GM19193 (cell line): Measurements from ENCODE around the gene HELT.

Experiments
- POLR2A ChIP-seq: IDR thresholded peaks from 4 replicates; pipeline ENCODE4 v1.6.1; 2011; ENCODE audit not compliant: insufficient read depth, insufficient read length; ENCODE audit errors: extremely low read depth

Gene HELT

DNA sequence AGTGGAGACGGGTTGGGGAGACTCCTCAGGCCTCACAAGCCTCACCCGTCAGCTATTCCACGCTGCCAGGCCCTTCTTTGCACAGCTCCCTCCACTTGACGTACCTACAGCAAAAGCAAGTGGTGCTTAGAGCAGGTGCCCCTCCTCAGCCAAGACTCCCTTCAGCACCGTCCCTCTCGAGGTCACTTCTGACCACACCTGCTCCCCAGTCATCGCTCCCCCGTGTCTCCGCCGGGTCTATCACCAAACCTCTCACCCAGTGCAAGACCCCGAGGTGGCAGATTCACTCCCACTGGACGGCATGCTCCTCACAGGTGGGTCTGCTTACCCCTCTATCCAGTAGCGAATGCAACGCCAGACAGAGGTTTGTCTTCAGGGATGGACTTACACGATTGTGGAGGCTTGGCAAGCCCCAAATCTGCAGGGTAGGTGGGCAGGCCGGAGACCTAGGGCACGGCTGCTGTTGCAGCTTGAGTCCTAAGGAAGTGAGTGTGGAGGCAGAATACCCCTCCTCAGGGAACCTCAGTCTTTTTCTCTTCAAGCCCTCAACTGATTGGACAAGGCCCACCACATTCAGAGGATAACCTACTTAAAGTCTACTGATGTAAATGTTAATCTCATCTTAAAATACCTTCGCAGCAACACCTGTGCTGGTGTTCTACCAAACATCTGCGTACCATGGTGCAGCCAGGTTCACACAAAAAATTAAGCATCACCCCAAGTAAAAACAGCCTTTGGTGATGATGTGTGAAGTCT lies 14.5 kb upstream of the HELT start:
- TF ChIP-seq POLR2A: no peak

DNA sequence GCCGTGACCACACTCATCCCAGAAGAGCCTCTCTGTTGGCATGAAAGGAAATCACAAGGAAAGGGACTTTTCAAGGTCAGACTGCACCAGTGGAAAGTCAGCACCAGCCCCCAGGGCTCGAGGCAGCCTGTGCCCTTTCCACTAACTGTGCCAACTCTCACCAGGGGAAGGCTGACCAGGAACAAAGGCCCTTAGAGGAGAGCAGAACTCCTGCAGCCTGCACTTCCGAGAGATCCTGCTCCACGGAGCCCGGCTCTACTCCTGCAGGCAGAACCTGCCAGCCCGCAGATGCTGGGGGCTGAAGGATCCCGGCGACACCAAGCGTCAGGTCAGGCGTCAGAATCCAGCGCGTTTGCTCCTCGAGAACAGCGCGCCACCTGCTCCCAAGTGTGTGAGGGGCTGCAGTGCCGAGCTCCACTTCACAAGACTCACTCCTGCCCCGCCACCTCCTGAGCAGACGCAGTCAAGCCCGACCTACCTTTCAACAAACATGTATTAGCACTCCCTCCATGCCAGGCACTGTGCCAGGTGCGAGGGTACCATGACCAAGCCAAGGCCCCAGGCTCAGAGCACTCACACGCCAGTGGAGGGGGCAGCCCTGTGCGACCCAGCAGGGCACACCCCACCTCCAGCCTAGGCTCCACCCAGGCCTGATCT lies 13.6 kb upstream of the HELT start:
- no peak for TF ChIP-seq POLR2A

DNA sequence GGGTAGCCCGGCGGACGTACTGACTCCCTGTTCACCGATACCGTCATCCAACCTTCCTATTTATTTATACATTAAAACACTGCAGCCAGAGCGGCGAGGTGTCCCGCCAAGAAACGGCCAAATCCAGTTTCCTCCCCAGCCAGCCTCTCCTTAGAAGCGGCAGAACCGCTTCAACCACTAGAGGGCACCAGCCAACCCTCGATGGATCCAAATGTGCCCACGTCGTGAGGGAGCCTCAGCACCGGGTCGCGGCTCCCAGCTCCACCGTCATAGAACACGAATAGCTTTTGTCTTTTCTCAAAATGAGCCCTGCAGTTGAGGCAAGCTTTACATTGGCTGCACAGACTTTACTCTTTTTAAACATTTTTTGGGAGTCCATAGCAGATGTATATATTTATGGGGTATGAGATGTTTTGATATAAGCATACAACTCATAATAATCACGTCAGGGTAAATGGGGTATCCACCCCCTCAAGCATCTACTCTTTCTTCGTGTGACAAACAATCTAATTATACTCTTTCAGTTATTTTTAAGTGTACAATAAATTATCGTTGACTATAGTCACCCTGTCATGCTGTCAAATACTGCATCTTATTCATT lies 13.0 kb upstream of the HELT start:
- no peak for TF ChIP-seq POLR2A

DNA sequence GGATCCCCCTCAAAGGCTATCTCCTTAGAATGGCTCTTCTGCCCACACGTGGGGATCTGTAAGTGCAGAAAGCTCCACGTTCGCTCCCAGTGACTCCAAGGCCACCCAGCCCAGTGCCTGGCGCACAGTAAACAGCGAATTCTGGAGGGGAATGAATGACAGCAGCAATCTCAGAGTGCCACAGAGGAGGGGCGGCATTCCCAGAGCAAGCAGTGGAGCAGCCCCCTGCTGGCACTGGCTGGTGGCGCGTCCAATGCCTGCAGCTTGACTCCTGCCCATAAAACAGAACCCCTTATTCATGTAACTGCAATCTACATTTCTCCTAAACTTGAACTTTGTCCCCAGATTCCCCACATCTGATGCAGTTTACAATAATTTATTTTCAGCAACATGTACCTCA lies 6.9 kb upstream of the HELT start:
- no peak for TF ChIP-seq POLR2A

DNA sequence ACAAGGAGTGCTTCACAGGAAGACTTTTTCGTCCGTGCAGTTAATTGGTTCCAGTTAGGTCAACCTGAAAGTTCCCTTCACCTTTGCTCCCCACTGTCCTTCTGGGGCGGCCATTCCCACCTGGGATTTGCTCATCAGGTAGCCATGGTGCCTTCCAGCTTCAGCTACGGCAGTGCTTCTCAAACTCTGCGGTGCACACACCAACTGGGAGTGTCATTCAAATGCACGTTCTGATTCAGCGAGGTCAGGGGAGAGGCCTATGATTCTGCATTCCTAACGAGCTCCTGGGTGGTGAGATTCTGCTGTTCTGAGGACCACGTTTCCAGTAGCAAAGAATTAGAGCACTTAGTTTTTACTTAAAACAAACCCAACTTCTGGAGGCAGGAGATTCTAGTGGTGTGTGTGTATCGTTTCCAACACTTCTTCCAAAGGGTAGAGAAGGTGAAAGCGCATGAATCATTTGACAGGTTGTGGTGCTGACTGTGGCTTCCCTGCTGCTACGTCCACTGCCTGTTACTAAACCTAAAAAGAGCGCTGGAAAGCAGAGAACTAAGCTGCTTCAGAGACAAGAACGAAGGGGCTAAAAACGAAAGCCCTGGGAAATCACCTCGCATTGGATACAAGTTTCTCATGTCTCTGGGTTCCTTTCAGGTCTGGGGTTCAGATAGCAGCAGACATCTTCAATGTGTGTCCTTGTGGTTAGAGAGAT lies 4.7 kb upstream of the HELT start:
- TF ChIP-seq POLR2A: no peak

DNA sequence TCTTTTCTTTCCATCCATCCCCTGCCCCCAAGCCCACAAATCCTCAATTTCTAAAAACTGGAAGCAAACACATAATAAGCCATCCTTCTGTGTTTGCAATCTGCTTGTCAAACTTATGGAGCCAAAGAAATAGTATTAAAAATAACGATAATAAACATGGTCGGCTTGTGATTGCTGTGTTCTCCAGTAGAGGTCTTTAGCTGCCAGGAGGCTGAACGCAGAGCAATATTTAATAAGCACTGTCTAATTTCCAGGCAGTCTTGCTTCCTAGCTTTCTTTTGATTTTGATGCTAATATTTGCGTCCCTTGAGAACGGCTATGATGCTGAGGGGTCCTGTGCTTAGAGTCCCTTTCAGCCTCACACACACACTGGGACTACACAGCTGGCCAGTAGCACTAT lies 3.2 kb upstream of the HELT start:
- no peak for TF ChIP-seq POLR2A

DNA sequence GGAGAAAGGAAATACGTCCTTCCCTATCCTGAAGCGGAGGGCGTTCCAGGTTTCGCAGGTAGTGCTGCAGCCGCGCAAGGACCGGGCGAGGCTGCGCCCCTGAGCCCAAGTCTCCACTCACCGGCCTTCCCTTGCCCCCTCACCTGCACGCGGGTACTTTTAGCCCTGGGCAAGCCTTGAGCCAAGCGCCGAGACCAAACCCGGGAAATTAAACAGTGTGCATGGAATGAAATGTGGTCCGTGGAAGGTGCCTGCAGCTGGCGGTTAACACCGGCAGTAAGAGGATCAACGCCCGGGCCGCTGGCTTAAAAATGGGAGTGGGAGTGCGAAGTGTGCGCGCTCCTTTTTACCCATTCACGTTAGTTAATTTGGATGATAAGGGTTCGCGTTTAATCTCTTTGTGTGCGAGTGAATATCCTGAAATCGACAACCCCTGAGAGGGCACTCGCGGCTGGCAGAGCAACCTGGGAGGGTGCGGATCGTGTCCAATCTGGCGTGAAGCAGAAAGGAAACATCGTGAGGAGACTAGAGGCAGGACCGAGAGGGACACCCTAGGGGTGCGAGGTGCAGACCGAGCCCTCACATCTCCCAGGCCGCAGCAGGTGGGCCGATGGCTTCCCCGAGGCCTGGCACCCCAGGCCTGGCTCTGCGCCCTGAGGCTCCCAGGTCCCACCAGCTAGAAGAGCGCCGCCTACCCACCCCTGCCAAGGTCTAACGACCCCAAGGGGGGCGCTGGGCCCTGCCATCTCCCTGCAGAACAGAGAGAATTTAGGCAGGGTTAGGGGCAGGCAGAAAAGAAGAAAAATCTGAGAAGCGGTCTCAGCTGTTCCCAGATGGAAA lies 2.0 kb upstream of the HELT start:
- TF ChIP-seq POLR2A: no peak

DNA sequence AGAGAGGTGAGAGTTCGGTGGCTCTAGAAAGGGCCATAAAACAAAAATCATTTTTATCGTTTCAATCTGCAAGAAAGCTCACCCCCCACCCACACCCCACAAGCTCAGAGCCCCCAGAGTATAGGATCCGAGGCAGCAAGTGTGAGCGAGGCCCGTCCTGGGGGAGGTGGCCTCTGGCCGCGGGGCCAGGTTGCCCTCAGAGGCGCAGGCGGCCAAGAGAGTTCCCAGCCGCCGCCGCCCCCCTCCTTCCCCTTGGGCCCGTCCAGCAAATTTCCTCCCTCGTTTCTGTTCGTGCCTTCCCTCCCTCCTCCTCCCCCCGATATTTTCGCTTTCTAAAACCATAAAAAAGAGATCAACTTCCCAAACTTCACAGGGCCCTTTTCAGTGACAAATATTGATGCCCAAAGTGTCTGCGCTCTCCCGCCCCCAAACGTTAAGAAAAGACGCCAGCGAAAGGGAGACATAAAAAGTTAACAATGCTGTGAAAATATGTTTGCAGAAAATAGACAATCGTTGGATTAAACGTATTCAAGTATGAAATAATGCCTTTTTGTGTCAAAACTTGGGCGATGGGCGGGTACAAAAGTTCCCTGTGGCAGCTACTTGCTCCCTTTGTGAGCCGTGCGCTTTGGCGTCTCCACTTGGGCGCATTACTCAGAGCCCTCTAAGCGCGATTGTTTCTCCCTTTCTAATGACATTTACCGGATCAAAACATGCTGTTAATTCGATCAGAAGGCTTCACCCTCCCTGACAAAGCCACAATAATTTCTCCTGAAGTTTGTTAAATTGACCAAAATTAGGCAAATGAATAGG lies 1.1 kb upstream of the HELT start:
- TF ChIP-seq POLR2A: no peak

DNA sequence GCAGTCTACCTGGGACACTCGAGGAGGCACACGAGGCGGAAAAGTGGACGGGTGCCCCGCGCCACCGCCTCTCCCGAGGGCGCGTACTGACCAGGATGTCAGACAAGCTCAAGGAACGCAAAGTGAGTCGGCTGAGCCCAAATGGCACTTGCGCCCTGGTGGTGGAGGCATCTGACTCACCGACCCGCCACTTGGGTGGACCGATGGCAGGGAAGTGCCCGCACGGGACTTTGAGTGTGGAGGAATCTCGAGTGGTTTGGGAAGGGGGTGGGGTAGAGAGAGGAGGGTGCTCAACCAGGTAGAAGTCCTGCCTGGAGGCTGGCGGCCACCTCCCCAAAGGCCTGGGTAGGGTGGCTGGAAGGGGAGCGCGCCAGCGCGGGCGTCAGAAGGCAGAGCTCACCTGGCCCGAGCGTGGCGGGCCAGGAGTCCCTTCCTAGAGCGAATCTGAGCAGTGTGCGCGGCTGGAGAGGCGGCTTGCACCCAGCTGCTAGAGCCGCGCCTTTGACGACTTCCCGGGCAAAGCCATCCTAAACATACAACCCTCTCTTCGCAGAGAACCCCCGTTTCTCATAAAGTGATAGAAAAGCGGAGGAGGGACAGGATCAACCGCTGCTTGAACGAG lies 655 bp downstream of the HELT start:
- TF ChIP-seq POLR2A: no peak

DNA sequence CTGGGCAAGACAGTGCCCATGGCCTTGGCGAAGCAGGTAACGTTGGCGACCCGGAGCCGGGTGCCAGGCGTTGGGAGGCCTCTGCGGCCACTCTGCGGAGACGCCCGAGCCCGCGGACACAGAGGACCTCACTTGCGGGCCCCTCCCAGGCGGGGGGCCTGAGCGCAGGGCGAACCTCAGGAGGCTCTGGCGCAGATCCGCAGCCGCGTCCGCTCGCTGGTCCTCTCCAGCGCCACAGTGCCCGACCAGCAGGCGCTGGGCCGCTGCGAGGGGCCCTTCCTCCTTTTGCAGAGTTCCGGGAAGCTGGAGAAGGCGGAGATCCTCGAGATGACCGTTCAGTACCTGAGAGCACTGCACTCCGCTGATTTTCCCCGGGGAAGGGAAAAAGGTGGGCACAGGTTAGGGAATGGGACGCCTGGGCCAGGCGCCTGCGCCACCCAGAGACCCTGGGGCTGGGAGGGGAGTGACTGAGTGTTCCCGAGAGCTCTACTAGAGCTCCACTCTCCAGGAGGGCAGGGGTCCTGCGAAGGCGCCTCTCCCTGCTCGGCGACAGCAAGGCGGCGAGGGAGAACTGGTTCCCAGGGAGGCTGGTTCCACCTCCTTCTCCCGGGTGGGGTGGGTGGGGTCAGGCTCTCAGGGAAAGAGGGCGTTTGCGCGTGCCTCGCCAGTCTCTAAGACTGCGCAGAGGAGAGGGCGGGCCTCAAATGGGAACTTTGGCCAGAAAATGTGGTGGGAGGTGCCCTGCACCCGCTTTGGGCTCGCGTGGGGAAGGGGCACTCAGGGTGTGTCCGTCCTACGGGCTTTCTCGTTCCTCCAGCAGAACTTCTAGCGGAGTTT lies 1.4 kb downstream of the HELT start:
- TF ChIP-seq POLR2A: no peak

DNA sequence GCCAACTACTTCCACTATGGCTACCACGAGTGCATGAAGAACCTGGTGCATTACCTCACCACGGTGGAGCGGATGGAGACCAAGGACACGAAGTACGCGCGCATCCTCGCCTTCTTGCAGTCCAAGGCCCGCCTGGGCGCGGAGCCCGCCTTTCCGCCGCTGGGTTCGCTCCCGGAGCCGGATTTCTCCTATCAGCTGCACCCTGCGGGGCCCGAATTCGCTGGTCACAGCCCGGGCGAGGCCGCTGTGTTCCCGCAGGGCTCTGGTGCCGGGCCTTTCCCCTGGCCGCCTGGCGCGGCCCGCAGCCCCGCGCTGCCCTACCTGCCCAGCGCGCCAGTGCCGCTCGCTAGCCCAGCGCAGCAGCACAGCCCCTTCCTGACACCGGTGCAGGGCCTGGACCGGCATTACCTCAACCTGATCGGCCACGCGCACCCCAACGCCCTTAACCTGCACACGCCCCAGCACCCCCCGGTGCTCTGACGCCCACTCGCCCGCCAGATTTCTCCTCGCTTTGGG lies 2.1 kb downstream of the HELT start:
- TF ChIP-seq POLR2A: no peak
